Keratinocyte (primary cell): Measurements from ENCODE around the gene NACAD. TPM values are rescaled to one million over a fixed set of nuclear protein-coding genes. Genes with fewer than 3 reads are reported as not detected.

Experiments used
- DNase-seq: peaks from one replicate; pipeline ENCODE4 v3.0.0-alpha.2; 2011; ENCODE audit warnings: low read depth, missing footprints, low spot score
- FAIRE-seq: peaks from 2 replicates; lab custom pipeline; 2011; peaks lifted over from hg19 to GRCh38; lab: Jason Lieb, UNC
- H2AFZ ChIP-seq: 2 replicates; pipeline ENCODE4 v1.6.0; 2012; ENCODE audit warnings: low read length, control low read depth, inconsistent platforms; ENCODE audit not compliant: control insufficient read depth
- H3K27ac ChIP-seq: 2 replicates; pipeline ENCODE4 v1.5.1; 2011; ENCODE audit warnings: low read length; ENCODE audit not compliant: control insufficient read depth, insufficient read depth
- H3K27me3 ChIP-seq: 3 replicates; pipeline ENCODE4 v1.6.0; 2011; ENCODE audit warnings: low read length; ENCODE audit not compliant: control insufficient read depth, insufficient read depth; ENCODE audit errors: extremely low read depth
- H3K36me3 ChIP-seq, 2 experiments: 2 replicates in 1 of 2; 3 replicates in 1 of 2; pipeline ENCODE4 v1.5.1; 2011; ENCODE audit warnings: low read length in 2 of 2, mild to moderate bottlenecking in 1 of 2; ENCODE audit not compliant: control insufficient read depth in 2 of 2, insufficient read depth in 2 of 2; ENCODE audit errors: extremely low read depth in 1 of 2
- H3K4me1 ChIP-seq: 3 replicates; pipeline ENCODE4 v1.5.1; 2011; ENCODE audit warnings: low read length; ENCODE audit not compliant: control insufficient read depth, insufficient read depth; ENCODE audit errors: extremely low read depth
- H3K4me2 ChIP-seq: 3 replicates; pipeline ENCODE4 v1.6.0; 2011; ENCODE audit warnings: low read depth, low read length; ENCODE audit not compliant: control insufficient read depth, insufficient read depth; ENCODE audit errors: extremely low read depth
- H3K4me3 ChIP-seq, 3 experiments: fragments of 200-600 bp in 1 of 3; sonication (generic) in 1 of 3; 2 replicates in 2 of 3; 3 replicates in 1 of 3; pipeline ENCODE4 v1.5.1; 2011 to 2016; ENCODE audit warnings: low read length in 3 of 3, mild to moderate bottlenecking in 3 of 3, control low read depth in 2 of 3, inconsistent platforms in 1 of 3, low read depth in 1 of 3, mixed read lengths in 1 of 3, mixed run types in 1 of 3, moderate library complexity in 1 of 3; ENCODE audit not compliant: control insufficient read depth in 2 of 3, insufficient read depth in 2 of 3; ENCODE audit errors: extremely low read depth in 1 of 3
- H3K79me2 ChIP-seq: 2 replicates; pipeline ENCODE4 v1.6.0; 2012; ENCODE audit warnings: low read length; ENCODE audit not compliant: control insufficient read depth, insufficient read depth
- H3K9ac ChIP-seq: 3 replicates; pipeline ENCODE4 v1.6.0; 2011; ENCODE audit warnings: low read length; ENCODE audit not compliant: control insufficient read depth, insufficient read depth; ENCODE audit errors: extremely low read depth
- H3K9me1 ChIP-seq: 3 replicates; pipeline ENCODE4 v1.6.0; 2011; ENCODE audit warnings: low read length; ENCODE audit not compliant: control insufficient read depth, insufficient read depth; ENCODE audit errors: extremely low read depth
- H3K9me3 ChIP-seq: 2 replicates; pipeline ENCODE4 v1.5.1; 2012; ENCODE audit warnings: low read depth, low read length; ENCODE audit not compliant: control insufficient read depth
- H4K20me1 ChIP-seq: 3 replicates; pipeline ENCODE4 v1.6.0; 2011; ENCODE audit warnings: low read length; ENCODE audit not compliant: control insufficient read depth, insufficient read depth; ENCODE audit errors: extremely low read depth
- CTCF ChIP-seq, 3 experiments: IDR thresholded peaks in 1 of 3; conservative IDR thresholded peaks in 1 of 3; optimal IDR thresholded peaks in 1 of 3; 2 replicates in 2 of 3; 3 replicates in 1 of 3; pipeline versions ENCODE3 to v1.5.1; 2011; ENCODE audit warnings: low read length in 3 of 3, mild to moderate bottlenecking in 3 of 3, moderate library complexity in 2 of 3, control low read depth in 1 of 3, inconsistent platforms in 1 of 3; ENCODE audit not compliant: insufficient read depth in 2 of 3; ENCODE audit errors: extremely low read depth in 1 of 3
- EZH2 ChIP-seq: IDR thresholded peaks from one replicate; pipeline ENCODE4 v1.6.1; 2012; ENCODE audit warnings: inconsistent platforms, mild to moderate bottlenecking, low read length, moderate library complexity
- dilution Hi-C: fragments of 300-500 bp; cut with MboI; formaldehyde crosslinking; loops from one replicate; pipeline ENCODE4 v1.7.0; 2020; ENCODE audit warnings: low sequenced_read_pairs; ENCODE audit not compliant: extremely low pct_ligation_motif_present
- polyA plus RNA-seq, 5 experiments: library from polyadenylated mRNA; depleted of rRNA in 3 of 5; stranded (reverse) in 3 of 5; stranded (forward) in 1 of 5; unstranded in 1 of 5; fragments of >200 nt; gene quantifications; 1 replicate in 1 of 5; 2 replicates in 3 of 5; 3 replicates in 1 of 5; pipeline versions ENCODE4 v1.2.1 to v1.2.3, GENCODE V29; 2011 to 2012; ENCODE audit warnings: missing spikeins in 2 of 5, low read depth in 1 of 5, low replicate concordance in 1 of 5

Gene NACAD
- polyA plus RNA-seq, 1 donor (not counting 4 experiments of a cell fraction or from before 2014, with no cell fraction given) = 0.14 TPM

GRCh38 chr7:45060295-45060694, 28.5 kb downstream of the NACAD start:
- Histone ChIP-seq H3K4me1 (no peaks in the 10 kb centered on the region), H3K27ac (no peak overlapping the region), H3K9me1 (no peaks in the 10 kb centered on the region), H3K9me3 (no peaks in the 10 kb centered on the region), H3K27me3 (no peaks in the 10 kb centered on the region), H3K9ac (no peak overlapping the region), H3K4me3 (no peak overlapping the region), H4K20me1 (no peaks in the 10 kb centered on the region), H2AFZ (no peak overlapping the region), H3K36me3 (peaks cover 9 to 20% of the 10 kb centered on the region in 2 experiments), H3K79me2 (peaks cover 49% of the 10 kb centered on the region), H3K4me2 (no peak overlapping the region)
- dilution Hi-C loops = no loop called here
- no peak for FAIRE-seq
- DNase-seq = no peak
- TF ChIP-seq EZH2 (no peak), CTCF (optimal IDR thresholded peaks at IDR 0.05 in 1 of 3, IDR thresholded peaks at IDR 0.05 in 1 of 3, conservative IDR thresholded peaks at IDR 0.05 in 1 of 3; ENCODE audit: extremely low read depth in 1 of 3, insufficient read depth in 2 of 3, low read length in 3 of 3) (no peak)

- Histone ChIP-seq H2AFZ (no peak overlapping the region), H3K27me3 (no peaks in the 10 kb centered on the region), H3K27ac (no peak overlapping the region), H3K9me3 (no peaks in the 10 kb centered on the region), H3K36me3 (peaks cover 0 to 6% of the 10 kb centered on the region in 2 experiments), H3K9me1 (no peaks in the 10 kb centered on the region), H3K4me1 (no peaks in the 10 kb centered on the region), H4K20me1 (no peaks in the 10 kb centered on the region), H3K4me2 (no peak overlapping the region), H3K9ac (no peak overlapping the region), H3K79me2 (peaks cover 47% of the 10 kb centered on the region), H3K4me3 (no peak overlapping the region)
- DNase-seq = no peak
- no peak for FAIRE-seq
- dilution Hi-C loops = no loop called here
- TF ChIP-seq EZH2 = no peak
- TF ChIP-seq CTCF (optimal IDR thresholded peaks at IDR 0.05 in 1 of 3, IDR thresholded peaks at IDR 0.05 in 1 of 3, conservative IDR thresholded peaks at IDR 0.05 in 1 of 3; ENCODE audit: extremely low read depth in 1 of 3, insufficient read depth in 2 of 3, low read length in 3 of 3) = no peak
Observed at GRCh38 chr7:45057878-45058277, 30.9 kb downstream of the NACAD start.
